ENCODE data around the gene FOXD4L6.
"Not testable (repeated sequence)": the region's sequence is repeated elsewhere in the genome, so short reads cannot be mapped to it uniquely, and the experiment has no call there.

DNA sequence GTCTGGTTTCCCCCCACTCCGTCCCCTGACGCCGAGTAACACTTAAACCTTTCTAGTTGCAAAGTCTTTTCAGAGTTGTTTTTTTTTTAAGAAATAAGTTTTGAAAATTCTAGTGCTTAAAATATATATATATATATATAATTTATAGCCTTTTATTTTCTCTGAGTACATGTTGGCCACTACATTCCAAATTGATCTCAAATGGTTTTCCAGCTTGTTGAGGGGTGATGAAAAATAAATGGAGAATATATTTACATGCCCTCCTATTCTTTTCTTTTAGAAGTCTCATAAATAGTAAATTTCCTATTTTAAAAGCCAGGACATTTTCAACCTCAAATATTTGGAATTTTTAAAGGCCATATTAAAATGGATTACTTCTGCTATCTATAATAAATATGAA is 2.5 kb downstream of the FOXD4L6 start:
- not testable (repeated sequence) for TF ChIP-seq POLR2A, POLR2AphosphoS5 (IDR thresholded peaks at IDR 0.05)

All from spleen (tissue), 3 donors.